NK-92 (cell line): ENCODE measurements around the gene OR13C8.

ENCODE experiments used
- DNase-seq: peaks from one replicate; lab custom pipeline; 2025; ENCODE audit not compliant: unreplicated experiment; lab: John Stamatoyannopoulos, UW

OR13C8 gene

DNA sequence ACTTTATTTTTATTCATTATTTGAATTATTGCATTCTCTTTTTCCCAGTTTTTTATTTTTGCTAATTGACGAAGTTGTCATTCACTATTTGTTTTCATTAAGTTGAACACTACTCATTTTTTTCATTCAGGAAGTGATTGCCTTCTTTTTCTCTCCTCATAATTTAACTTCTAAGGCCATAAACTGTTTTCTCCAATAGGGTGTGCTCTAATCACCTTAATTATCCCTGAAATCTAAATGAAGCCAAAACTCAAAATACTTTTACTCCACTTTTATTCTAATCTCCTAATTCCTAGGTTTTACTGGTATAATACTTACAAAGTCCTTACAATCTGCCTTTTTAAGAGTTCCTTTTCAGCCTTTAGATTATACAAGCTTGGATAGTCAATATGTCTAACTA, 39.4 kb downstream of the OR13C8 start:
- DNase-seq, result no peak

DNA sequence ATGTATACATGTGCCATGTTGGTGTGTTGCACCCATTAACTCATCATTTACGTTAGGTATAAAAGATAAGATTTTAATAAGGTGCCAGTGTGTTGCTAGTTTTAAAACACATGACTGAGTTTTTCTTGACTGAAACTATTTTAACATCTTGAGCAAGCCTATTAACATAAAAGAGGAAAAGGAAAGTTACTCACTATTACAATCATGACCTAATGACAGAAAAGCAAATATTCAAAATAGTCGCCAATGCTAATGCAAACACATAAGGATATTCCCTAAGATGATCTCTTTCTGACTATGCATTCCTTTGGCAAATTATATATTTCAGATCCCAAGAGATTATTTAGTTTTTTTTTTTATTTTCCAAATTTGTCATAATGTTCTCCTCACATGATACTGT, 42.2 kb downstream of the OR13C8 start:
- DNase-seq, result no peak

DNA sequence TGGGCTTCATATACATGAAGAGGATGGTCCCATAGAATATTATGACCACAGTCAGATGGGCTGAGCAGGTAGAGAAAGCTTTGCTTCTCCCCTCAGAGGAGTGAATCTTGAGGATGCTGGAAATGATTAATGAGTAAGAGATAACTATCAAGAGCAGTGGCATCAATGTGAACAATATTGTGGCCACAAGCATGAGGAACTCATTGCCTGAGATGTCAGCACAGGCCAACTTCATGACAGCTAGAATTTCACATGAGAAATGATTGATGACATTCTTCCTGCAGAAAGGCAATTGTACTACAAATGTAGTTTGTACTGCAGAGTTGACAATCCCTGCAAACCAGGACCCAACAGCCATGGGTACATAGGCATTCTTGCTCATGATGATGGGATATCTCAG, 48.5 kb downstream of the OR13C8 start:
- no peak for DNase-seq

DNA sequence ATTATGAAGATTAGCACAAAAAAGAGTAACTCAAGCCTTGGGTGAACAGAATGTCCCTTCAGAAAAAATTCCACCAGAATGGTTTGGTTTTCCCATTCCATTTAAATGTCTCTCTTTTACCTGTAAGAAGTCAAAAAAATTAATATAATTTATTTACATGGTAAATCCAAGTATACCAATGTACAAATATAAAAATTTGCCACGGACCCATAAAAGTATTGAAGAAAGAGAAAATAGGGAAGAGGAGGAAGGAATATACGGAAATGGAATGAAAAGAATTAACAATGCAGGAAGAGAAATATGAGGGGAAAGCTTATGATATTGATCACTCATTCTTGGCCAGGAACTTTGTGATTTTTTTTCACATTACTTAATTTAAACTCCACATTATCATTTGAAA, 49.1 kb downstream of the OR13C8 start, which contains the start of gene OR13C9:
TSS of gene OR13C9 (minus strand) at position 101 of the 400 bp plus-strand sequence. CDS start at position 101, 0 bp downstream.
- DNase-seq, result no peak
